ENCODE measurements around the gene PKD1L1. TPM values are rescaled to one million over a fixed set of nuclear protein-coding genes. Genes with fewer than 3 reads are reported as not detected.
"Not testable (repeated sequence)": the region's sequence is repeated elsewhere in the genome, so short reads cannot be mapped to it uniquely, and the experiment has no call there.

PKD1L1 gene
- polyA plus RNA-seq, 2 of the 4 experiments (the other 2 are of a cell fraction) = 0.21 TPM

DNA sequence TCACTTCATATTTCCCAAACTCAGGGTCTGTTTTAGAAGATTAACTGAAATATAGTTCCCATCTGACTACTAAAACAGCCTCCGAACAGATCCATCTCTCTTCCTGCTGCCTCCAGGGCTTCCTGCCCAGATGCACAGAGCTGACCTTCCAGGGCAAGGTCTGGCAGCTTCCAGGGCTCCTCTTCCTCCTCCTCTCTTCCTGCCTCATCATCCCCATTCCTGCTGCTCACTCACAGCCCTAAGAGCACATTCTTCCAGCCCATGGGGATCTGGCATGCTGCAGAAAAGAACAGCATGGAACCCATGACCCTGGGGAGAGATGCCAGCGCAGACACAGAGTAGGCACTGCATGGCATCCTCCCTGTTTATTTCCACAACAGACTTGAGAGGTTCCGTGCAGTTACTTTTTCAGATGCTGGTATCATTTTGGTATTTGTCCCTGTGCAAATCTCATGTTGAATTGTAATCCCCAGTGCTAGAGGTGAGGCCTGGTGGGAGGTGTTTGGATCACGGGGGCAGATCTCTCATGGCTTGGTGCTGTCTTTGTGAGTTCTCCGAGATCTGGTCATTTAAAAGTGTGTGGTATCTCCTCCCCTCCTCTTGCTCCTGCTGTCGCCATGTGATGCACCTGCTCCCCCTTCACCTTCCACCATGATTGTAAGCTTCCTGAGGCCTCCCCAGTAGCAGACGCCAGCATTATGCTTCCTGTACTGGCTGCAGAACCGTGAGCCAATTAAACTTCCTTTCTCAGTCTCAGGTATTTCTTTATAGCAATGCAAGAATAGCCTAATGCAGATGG, 4.4 kb downstream of the PKD1L1 start:
- 88% methylated on average over 8 of the region's 8 CpGs for whole genome bisulfite sequencing (ENCODE audit: missing lambda C conversion rate)
- H3K4me1 ChIP-seq = peaks cover 13% of the 10 kb centered on the region
- H3K27ac ChIP-seq = no peak overlapping the region
- FAIRE-seq = no peak
- POLR2A ChIA-PET = no interaction called here
- CTCF ChIA-PET = interaction anchor here (0.8 to 4.5 kb wide), 27 partner anchors 10 to 681 kb away, joined by 3 to 66 read pairs (median 6); no protein-coding TSS in a partner anchor
- DNase-seq (ENCODE audit: low read depth in 1 of 2, low spot score in 1 of 2) = no peak
- no peaks in the 10 kb centered on the region for H3K9me3 ChIP-seq
- no peak overlapping the region for H3K4me2 ChIP-seq
- no peak for TF ChIP-seq CHD4 (IDR thresholded peaks at IDR 0.05; ENCODE audit: borderline replicate concordance)
- TF ChIP-seq HOXA7 (CRISPR knock-in tag; IDR thresholded peaks at IDR 0.05) = no peak
- TF ChIP-seq NFE2L2 (conservative IDR thresholded peaks at IDR 0.05; ENCODE audit: low read length) = no peak
- TF ChIP-seq, protein P1, sequence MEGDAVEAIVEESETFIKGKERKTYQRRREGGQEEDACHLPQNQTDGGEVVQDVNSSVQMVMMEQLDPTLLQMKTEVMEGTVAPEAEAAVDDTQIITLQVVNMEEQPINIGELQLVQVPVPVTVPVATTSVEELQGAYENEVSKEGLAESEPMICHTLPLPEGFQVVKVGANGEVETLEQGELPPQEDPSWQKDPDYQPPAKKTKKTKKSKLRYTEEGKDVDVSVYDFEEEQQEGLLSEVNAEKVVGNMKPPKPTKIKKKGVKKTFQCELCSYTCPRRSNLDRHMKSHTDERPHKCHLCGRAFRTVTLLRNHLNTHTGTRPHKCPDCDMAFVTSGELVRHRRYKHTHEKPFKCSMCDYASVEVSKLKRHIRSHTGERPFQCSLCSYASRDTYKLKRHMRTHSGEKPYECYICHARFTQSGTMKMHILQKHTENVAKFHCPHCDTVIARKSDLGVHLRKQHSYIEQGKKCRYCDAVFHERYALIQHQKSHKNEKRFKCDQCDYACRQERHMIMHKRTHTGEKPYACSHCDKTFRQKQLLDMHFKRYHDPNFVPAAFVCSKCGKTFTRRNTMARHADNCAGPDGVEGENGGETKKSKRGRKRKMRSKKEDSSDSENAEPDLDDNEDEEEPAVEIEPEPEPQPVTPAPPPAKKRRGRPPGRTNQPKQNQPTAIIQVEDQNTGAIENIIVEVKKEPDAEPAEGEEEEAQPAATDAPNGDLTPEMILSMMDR (IDR thresholded peaks at IDR 0.05) = no peak
- no peak for TF ChIP-seq HOXB13 (CRISPR knock-in tag; IDR thresholded peaks at IDR 0.05; ENCODE audit: low read depth)
- TF ChIP-seq MAZ (IDR thresholded peaks at IDR 0.05; ENCODE audit: borderline replicate concordance, low read depth, low read length) = no peak
- no peak for TF ChIP-seq CBX8 (IDR thresholded peaks at IDR 0.05)
- no peak for TF ChIP-seq RARB (CRISPR knock-in tag; IDR thresholded peaks at IDR 0.05)
- TF ChIP-seq HDAC2 (IDR thresholded peaks at IDR 0.05) = no peak
- TF ChIP-seq ZFP36 (IDR thresholded peaks at IDR 0.05; ENCODE audit: borderline replicate concordance, partially characterized antibody) = no peak
- TF ChIP-seq EP300 (IDR thresholded peaks at IDR 0.05) = no peak
- TF ChIP-seq KDM5A (IDR thresholded peaks at IDR 0.05) = no peak
- no peak for TF ChIP-seq SREBF2 (IDR thresholded peaks at IDR 0.05)
- no peak for TF ChIP-seq ZSCAN20 (CRISPR knock-in tag; IDR thresholded peaks at IDR 0.05)
- TF ChIP-seq, protein P2, sequence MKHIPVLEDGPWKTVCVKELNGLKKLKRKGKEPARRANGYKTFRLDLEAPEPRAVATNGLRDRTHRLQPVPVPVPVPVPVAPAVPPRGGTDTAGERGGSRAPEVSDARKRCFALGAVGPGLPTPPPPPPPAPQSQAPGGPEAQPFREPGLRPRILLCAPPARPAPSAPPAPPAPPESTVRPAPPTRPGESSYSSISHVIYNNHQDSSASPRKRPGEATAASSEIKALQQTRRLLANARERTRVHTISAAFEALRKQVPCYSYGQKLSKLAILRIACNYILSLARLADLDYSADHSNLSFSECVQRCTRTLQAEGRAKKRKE (CRISPR knock-in tag; IDR thresholded peaks at IDR 0.05; ENCODE audit: low read depth) = no peak
- TF ChIP-seq EHF (CRISPR knock-in tag; IDR thresholded peaks at IDR 0.05) = no peak
- no peak for ATAC-seq
- H3K4me3 ChIP-seq = no peak overlapping the region

DNA sequence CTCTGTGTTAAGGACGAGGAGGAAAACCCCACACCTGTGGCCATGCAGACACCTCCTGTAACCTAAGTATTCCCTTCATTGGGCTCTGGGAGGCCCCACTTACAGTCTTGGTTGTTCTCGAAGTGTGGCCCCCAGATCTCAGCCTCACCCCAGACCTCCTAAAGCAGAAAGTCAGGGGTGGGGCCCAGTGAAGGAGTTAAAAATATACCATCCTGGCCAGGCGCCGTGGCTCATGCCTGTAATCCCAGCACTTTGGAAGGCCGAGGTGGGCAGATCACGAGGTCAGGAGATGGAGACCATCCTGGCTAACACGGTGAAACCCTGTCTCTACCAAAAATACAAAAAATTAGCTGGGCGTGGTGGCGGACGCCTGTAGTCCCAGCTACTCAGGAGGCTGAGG, 5.6 kb downstream of the PKD1L1 start:
- H3K9me3 ChIP-seq; H3K4me2 ChIP-seq; ATAC-seq; H3K27ac ChIP-seq; DNase-seq (ENCODE audit: low read depth in 1 of 2, low spot score in 1 of 2); POLR2A ChIA-PET; H3K4me3 ChIP-seq; FAIRE-seq: not testable (repeated sequence)
- peaks cover 13% of the 10 kb centered on the region for H3K4me1 ChIP-seq
- CTCF ChIA-PET = interaction anchor here (3.0 to 5.4 kb wide), 3 partner anchors 168 to 508 kb away, joined by 13 to 46 read pairs (median 22); no protein-coding TSS in a partner anchor
- WGBS (ENCODE audit: missing lambda C conversion rate) = 86% methylated on average over 10 of the region's 10 CpGs

DNA sequence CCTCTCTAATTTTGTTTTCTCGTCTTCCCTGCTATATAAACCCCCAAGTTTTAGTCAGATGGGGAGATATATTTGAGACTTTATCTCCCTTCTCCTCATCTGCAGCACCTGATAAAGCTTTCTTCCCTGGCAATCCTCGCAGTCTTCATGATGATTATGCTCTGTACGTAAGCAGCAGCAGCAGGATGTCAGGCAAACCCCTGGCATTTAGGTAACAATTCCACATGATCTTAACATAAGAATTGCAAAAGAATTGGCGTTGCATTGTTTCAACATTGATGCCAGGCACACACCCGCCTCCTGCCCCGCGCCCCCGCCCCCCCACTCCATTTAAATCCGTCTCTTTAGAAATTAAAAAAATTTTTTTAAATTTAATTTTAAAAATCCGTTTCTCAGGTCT, 6.1 kb downstream of the PKD1L1 start:
- ATAC-seq (no peak), FAIRE-seq (no peak), DNase-seq (ENCODE audit: low read depth in 1 of 2, low spot score in 1 of 2) (no peak)
- 0 out of 6 replicates have a peak overlapping the region, but pooled peaks of 1 of the 2 experiments have one; percentile 0 for H3K27ac ChIP-seq
- TF ChIP-seq EP300 (IDR thresholded peaks at IDR 0.05) (no peak), MAZ (IDR thresholded peaks at IDR 0.05; ENCODE audit: borderline replicate concordance, low read depth, low read length) (no peak), HOXA7 (CRISPR knock-in tag; IDR thresholded peaks at IDR 0.05) (no peak), HEYL (CRISPR knock-in tag; IDR thresholded peaks at IDR 0.05) (no peak), RCOR1 (IDR thresholded peaks at IDR 0.05; ENCODE audit: low read depth, low read length) (no peak), EHF (CRISPR knock-in tag; IDR thresholded peaks at IDR 0.05) (no peak), CBX2 (IDR thresholded peaks at IDR 0.05; ENCODE audit: borderline replicate concordance, low read depth) (no peak), MYC (IDR thresholded peaks at IDR 0.05; ENCODE audit: borderline replicate concordance, low read length) (no peak)
- TF ChIP-seq, protein P3, sequence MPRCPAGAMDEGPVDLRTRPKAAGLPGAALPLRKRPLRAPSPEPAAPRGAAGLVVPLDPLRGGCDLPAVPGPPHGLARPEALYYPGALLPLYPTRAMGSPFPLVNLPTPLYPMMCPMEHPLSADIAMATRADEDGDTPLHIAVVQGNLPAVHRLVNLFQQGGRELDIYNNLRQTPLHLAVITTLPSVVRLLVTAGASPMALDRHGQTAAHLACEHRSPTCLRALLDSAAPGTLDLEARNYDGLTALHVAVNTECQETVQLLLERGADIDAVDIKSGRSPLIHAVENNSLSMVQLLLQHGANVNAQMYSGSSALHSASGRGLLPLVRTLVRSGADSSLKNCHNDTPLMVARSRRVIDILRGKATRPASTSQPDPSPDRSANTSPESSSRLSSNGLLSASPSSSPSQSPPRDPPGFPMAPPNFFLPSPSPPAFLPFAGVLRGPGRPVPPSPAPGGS (IDR thresholded peaks at IDR 0.05) = no peak
- TF ChIP-seq, protein P2 (CRISPR knock-in tag; IDR thresholded peaks at IDR 0.05; ENCODE audit: low read depth) = no peak
- ChIA-PET CTCF (interaction anchor here (2.0 to 5.4 kb wide), 2 partner anchors 26 to 168 kb away, joined by 9 to 22 read pairs; no protein-coding TSS in a partner anchor), POLR2A (no interaction called here)
- no peak overlapping the region for H3K4me3 ChIP-seq
- WGBS (ENCODE audit: missing lambda C conversion rate) = 91% methylated on average over 10 of the region's 10 CpGs
- H3K4me1 ChIP-seq = peaks cover 13% of the 10 kb centered on the region
- H3K4me2 ChIP-seq = no peak overlapping the region
- no peaks in the 10 kb centered on the region for H3K9me3 ChIP-seq
